ENCODE data around the gene FRMD4B. TPM values are rescaled to one million over a fixed set of nuclear protein-coding genes. Genes with fewer than 3 reads are reported as not detected.

FRMD4B gene
- total RNA-seq, 2 experiments from 2014 or later = not detected

GRCh38 chr3:69162308-69162980 is 223.4 kb downstream of the FRMD4B start:
- no peaks in the 10 kb centered on the region for H3K9me3 ChIP-seq (ENCODE audit: low read length)
- H4K20me1 ChIP-seq (ENCODE audit: insufficient read depth, low read length) = no peaks in the 10 kb centered on the region
- no peak overlapping the region for H2AFZ ChIP-seq (ENCODE audit: low read length)
- intact Hi-C loops (cut with micrococcal nuclease; ENCODE audit: unreplicated experiment) = loop anchor here (5.0 kb wide), 2 partner anchors 250 to 265 kb away; no protein-coding TSS in a partner anchor
- H3K4me2 ChIP-seq (ENCODE audit: low read length) = no peak overlapping the region
- no TSS peak for BruUV-seq (replicated peaks)
- TF ChIP-seq EZH2phosphoT487 (IDR thresholded peaks at IDR 0.05; ENCODE audit: borderline replicate concordance, low read depth, low read length) (no peak), CTCF (conservative IDR thresholded peaks at IDR 0.05; ENCODE audit: low read length) (no peak)
- H3K27ac ChIP-seq (ENCODE audit: low read depth, low read length, poor library complexity, severe bottlenecking) = no peak overlapping the region
- no peaks in the 10 kb centered on the region for H3K4me1 ChIP-seq (ENCODE audit: insufficient read depth, low read length, poor library complexity, severe bottlenecking)
- no peaks in the 10 kb centered on the region for H3K36me3 ChIP-seq (ENCODE audit: insufficient read depth, low read length)
- no peak overlapping the region for H3K4me3 ChIP-seq (ENCODE audit: low read depth, low read length, poor library complexity, severe bottlenecking)
- ChIA-PET CTCF (ENCODE audit: unreplicated experiment) (no interaction called here), POLR2A (interaction anchor here (0.8 kb wide), 1 partner anchor 513 kb away, joined by 3 read pairs; no protein-coding TSS in a partner anchor)
- H3K79me2 ChIP-seq (ENCODE audit: insufficient read depth, low read depth, low read length) = no peaks in the 10 kb centered on the region
- DNase-seq (ENCODE audit: low spot score) = no peak
- no peaks in the 10 kb centered on the region for H3K9me2 ChIP-seq (ENCODE audit: insufficient read depth, low read length)

DNA sequence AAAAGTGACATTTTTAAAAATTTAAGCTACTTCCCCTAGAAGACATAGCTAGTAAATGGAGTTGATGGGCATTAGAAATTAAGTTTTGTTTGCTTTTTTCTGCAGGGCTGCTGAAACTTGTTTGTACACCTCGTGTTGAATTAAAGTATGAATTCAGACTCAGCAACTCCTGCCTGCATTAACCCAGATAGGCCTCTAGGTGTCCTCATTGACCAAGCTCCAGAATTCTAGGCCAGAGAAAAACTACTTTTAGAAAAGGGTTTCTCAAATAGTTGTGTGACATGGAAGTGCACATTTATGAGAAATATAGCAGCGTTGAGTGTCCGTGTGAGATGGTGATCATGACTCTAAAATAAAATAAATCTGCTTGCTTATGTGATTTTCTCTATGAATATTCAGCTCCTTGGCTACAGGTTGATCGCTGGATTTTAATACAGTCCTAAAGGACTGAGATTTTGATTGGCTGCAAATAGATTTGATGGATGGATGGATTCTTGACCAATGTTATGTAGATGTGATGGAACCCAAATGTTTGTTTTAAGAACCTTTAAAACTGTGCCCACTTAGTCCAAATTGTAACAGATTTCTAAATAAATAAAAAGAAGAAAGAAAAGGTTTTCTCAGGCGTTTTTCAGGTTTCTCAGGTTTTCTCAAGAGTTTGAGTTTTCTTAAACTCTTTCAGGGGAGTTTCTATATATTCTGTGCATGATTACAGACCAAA is 224.1 kb downstream of the FRMD4B start:
- ChIA-PET POLR2A (interaction anchor here (0.6 to 1.1 kb wide), 3 partner anchors 22 to 513 kb away, joined by 3 read pairs; no protein-coding TSS in a partner anchor), CTCF (ENCODE audit: unreplicated experiment) (interaction anchor here (0.8 kb wide), 1 partner anchor 145 kb away, joined by 5 read pairs; no protein-coding TSS in a partner anchor)
- H4K20me1 ChIP-seq (ENCODE audit: insufficient read depth, low read length) = no peaks in the 10 kb centered on the region
- H3K4me2 ChIP-seq (ENCODE audit: low read length) = no peak overlapping the region
- no peak overlapping the region for H3K27ac ChIP-seq (ENCODE audit: low read depth, low read length, poor library complexity, severe bottlenecking)
- TF ChIP-seq EZH2phosphoT487 (IDR thresholded peaks at IDR 0.05; ENCODE audit: borderline replicate concordance, low read depth, low read length) (no peak), CTCF (conservative IDR thresholded peaks at IDR 0.05; ENCODE audit: low read length) (peak; percentile 98)
- no peaks in the 10 kb centered on the region for H3K9me3 ChIP-seq (ENCODE audit: low read length)
- H2AFZ ChIP-seq (ENCODE audit: low read length) = no peak overlapping the region
- DNase-seq (ENCODE audit: low spot score) = peak; percentile 54
- no peaks in the 10 kb centered on the region for H3K4me1 ChIP-seq (ENCODE audit: insufficient read depth, low read length, poor library complexity, severe bottlenecking)
- H3K79me2 ChIP-seq (ENCODE audit: insufficient read depth, low read depth, low read length) = no peaks in the 10 kb centered on the region
- H3K9me2 ChIP-seq (ENCODE audit: insufficient read depth, low read length) = no peaks in the 10 kb centered on the region
- H3K4me3 ChIP-seq (ENCODE audit: low read depth, low read length, poor library complexity, severe bottlenecking) = no peak overlapping the region
- no TSS peak for BruUV-seq (replicated peaks)
- intact Hi-C loops (cut with micrococcal nuclease; ENCODE audit: unreplicated experiment) = loop anchor here (1.0 to 5.0 kb wide), 4 partner anchors 145 to 510 kb away; no protein-coding TSS in a partner anchor
- H3K36me3 ChIP-seq (ENCODE audit: insufficient read depth, low read length) = no peaks in the 10 kb centered on the region

Measured in OCI-LY7 (cell line).